Measurements from ENCODE around the gene MRGPRE.

The MRGPRE gene

GRCh38 chr11:3207526-3208189 lies 24.6 kb downstream of the MRGPRE start:
- DNase-seq (ENCODE audit: extremely low spot score): no peak
- CTCF ChIA-PET: interaction anchor here (1.1 kb wide), 1 partner anchor 10 kb away, joined by 3 read pairs; no protein-coding TSS in a partner anchor
- no peak for TF ChIP-seq CTCF (IDR thresholded peaks at IDR 0.05; ENCODE audit: control extremely low read depth, extremely low read depth, low read depth, missing control alignments)
- POLR2A ChIA-PET: no interaction called here

GRCh38 chr11:3206922-3207204 lies 25.4 kb downstream of the MRGPRE start:
- POLR2A ChIA-PET: no interaction called here
- CTCF ChIA-PET: interaction anchor here (1.1 kb wide), 1 partner anchor 11 kb away, joined by 3 read pairs; no protein-coding TSS in a partner anchor
- no peak for DNase-seq (ENCODE audit: extremely low spot score)
- TF ChIP-seq CTCF (IDR thresholded peaks at IDR 0.05; ENCODE audit: control extremely low read depth, extremely low read depth, low read depth, missing control alignments): no peak

GRCh38 chr11:3206156-3206921 lies 25.9 kb downstream of the MRGPRE start:
- ChIA-PET CTCF (no interaction called here), POLR2A (no interaction called here)
- no peak for TF ChIP-seq CTCF (IDR thresholded peaks at IDR 0.05; ENCODE audit: control extremely low read depth, extremely low read depth, low read depth, missing control alignments)
- no peak for DNase-seq (ENCODE audit: extremely low spot score)

- ChIA-PET POLR2A (no interaction called here), CTCF (no interaction called here)
- TF ChIP-seq CTCF (IDR thresholded peaks at IDR 0.05; ENCODE audit: control extremely low read depth, extremely low read depth, low read depth, missing control alignments): no peak
- DNase-seq (ENCODE audit: extremely low spot score): no peak
Observed at GRCh38 chr11:3205261-3206155, 26.7 kb downstream of the MRGPRE start.

- DNase-seq (ENCODE audit: extremely low spot score): no peak
- CTCF ChIA-PET: no interaction called here
- no peak for TF ChIP-seq CTCF (IDR thresholded peaks at IDR 0.05; ENCODE audit: control extremely low read depth, extremely low read depth, low read depth, missing control alignments)
- POLR2A ChIA-PET: interaction anchor here (0.6 kb wide), 1 partner anchor 69 kb away, joined by 3 read pairs; no protein-coding TSS in a partner anchor
Observed at GRCh38 chr11:3204141-3205015, 27.8 kb downstream of the MRGPRE start.

Data from GM10248 (cell line).